Body of pancreas (tissue), 4 donors: Measurements from ENCODE around the gene CCDC127.

ENCODE experiments used
- POLR2A ChIP-seq, 3 donors: fragments of 450-650 bp; IDR thresholded peaks; one replicate each; pipeline ENCODE4 v1.6.1; 2016; ENCODE audit warnings: antibody characterized with exemption in 3 of 3, mild to moderate bottlenecking in 2 of 3
- TF ChIP-seq, protein P1 (sequence below), 7 experiments: fragments of 450-650 bp in 4 of 7; fragments of 200-600 bp in 3 of 7; sonication (generic) in 3 of 7; IDR thresholded peaks; one replicate each; pipeline ENCODE4 v1.5.1; 2016 to 2019; ENCODE audit warnings: antibody characterized with exemption in 7 of 7

- TF ChIP-seq, protein P1, sequence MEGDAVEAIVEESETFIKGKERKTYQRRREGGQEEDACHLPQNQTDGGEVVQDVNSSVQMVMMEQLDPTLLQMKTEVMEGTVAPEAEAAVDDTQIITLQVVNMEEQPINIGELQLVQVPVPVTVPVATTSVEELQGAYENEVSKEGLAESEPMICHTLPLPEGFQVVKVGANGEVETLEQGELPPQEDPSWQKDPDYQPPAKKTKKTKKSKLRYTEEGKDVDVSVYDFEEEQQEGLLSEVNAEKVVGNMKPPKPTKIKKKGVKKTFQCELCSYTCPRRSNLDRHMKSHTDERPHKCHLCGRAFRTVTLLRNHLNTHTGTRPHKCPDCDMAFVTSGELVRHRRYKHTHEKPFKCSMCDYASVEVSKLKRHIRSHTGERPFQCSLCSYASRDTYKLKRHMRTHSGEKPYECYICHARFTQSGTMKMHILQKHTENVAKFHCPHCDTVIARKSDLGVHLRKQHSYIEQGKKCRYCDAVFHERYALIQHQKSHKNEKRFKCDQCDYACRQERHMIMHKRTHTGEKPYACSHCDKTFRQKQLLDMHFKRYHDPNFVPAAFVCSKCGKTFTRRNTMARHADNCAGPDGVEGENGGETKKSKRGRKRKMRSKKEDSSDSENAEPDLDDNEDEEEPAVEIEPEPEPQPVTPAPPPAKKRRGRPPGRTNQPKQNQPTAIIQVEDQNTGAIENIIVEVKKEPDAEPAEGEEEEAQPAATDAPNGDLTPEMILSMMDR (IDR thresholded peaks at IDR 0.05) = no peak
- no peak for TF ChIP-seq POLR2A (IDR thresholded peaks at IDR 0.05)
Measured at GRCh38 chr5:207599-207998, 10.4 kb downstream of the CCDC127 start.
